ENCODE results near the gene UCK2.
A peak's percentile ranks its signal among the peaks of the same experiment; 100 is the strongest.

Gene UCK2

DNA sequence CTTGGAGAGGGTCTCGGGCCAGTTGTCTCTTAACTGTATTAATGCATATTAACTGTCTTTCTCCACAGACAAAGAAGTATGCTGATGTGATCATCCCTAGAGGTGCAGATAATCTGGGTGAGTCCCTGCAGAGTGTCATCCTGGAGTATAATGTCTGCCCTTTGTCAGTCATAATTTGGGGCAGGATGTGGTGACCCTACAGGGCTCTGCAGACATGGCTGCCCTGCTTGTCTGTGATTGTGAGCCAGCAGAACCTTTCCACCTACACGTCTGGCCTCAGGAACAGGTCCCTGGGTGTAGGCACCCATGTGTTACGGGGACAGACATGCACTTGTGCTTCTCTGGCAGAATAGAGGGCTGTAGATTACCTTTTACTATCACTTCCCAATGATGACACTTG, 78.4 kb downstream of the UCK2 start:
- no peak for DNase-seq

DNA sequence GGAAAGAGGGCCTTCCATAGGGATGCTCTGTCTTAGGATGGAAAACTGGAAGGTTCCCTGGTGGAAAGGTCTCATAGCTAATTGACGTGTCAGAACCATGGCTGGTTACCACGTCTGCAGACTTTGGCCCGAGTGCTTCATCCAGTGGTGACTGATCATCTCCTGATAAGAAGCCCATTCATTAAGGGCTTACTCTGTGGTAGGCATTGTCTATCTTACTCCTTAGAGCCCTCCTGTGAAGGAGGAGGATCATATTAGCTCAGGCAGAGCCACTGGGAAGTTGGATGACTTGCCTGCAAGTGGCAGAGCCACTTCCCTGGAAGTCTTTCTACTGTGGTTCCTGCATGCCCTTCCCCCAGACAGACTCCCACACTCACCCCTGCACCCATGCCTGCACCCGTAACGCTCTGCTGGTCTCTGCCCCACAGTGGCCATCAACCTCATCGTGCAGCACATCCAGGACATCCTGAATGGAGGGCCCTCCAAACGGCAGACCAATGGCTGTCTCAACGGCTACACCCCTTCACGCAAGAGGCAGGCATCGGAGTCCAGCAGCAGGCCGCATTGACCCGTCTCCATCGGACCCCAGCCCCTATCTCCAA, 79.9 kb downstream of the UCK2 start:
- no peak for DNase-seq

DNA sequence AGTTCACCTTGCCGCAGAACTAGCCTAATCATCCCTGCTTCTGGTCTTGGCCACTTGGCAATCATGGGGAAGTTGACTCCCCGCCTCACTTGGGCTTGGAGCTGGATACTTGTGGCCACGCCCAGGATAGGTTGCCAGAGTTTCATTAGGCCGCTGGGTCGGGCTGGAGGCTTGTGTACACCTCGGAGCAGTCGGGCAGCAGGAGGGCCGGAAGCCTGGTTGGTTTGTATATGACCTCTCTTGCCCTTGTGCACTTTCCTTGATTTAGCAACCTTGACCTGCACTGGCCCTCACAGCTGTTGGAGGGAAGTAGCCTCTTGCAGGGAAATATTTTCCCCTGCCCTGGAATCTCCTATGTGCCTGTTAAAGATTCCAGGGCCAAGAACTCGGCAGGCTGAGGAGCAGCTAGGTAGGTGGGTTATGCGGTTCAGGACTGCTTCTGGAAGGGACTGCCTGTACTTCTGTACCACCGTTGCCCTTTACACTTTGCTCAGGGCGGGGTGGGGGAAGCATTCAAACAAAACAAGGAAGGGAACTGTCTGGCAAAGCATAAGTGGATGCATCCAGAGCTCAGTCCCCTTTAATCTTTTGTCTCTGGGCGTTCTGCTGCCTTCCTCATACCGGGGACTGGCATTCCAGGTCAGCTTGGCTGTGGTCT, 83.5 kb downstream of the UCK2 start:
- DNase-seq = no peak

GRCh38 chr1:165911609-165912281, 84.3 kb downstream of the UCK2 start:
- no peak for DNase-seq

GRCh38 chr1:165912638-165913037, 85.2 kb downstream of the UCK2 start:
- no peak for DNase-seq

DNA sequence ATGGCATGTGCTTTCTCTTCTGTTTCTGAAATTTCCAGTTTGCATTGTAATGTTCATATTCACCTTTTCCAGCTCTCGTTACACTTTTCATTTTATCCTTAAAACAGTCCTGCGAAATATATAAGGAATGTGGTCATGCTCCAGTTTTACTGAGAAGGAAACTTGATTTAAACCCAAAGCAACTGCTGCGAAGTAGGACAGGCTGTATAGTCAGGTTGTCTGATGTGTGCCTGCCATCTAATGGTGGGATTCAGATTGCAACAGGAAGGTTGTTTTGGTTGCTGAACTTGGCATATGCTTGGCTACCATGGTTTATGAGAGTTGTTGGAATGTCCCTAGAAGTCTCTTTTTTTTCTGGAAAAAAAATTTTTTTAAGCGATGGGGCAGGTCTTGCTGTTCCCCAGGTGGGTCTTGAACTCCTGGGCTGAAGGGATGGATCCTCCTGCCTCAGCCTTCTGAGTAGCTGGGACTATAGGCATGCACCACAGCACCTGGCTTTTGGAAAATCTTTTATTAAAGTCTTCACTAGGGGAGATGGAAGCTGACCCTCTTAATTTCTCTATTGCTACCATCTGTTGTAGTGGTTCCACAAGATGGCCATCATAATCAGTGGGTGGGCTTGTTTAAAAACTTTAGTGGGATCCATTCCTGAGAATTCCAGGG, 86.9 kb downstream of the UCK2 start:
- peak; percentile 38 to 51 for DNase-seq

DNA sequence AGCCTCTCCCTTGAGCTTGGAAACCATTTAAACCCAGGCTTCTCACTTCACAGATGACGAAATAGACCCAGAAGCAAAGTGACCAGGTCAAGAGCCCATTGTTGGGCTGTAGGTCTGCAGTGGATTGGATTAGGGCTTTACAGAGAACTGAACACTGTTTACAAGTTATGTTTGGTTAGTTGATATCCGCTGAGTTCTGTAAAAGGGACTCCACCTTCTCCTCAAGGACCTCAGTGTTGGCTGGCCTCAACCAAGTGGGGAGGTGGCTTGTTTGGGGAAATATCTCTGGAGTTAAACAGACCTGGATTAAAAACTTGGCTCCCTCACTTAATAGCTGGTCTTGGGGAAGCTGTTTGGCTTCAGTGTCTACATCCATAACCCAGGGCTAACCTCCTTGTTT, 88.1 kb downstream of the UCK2 start:
- DNase-seq = no peak

DNA sequence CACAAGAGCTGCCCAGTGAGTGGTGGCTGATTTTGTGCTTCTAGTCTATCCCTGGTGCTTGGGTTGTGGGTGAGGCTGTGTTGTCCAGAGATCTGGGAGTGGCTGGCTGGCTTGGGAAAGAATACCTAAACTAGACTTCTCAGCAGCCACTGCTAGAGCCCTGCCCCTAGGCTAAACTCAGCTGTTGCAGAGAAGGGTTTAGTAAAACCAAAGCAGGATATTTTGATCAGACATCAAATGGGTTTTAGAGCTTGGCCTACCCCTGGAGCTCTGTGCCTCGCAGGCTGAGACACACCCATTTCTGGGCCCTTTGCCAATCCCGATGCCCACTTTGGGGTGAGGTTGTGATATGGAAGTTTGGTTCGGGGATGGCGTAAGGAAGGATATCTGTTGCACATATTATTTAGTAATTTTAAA, 88.5 kb downstream of the UCK2 start:
- no peak for DNase-seq

DNA sequence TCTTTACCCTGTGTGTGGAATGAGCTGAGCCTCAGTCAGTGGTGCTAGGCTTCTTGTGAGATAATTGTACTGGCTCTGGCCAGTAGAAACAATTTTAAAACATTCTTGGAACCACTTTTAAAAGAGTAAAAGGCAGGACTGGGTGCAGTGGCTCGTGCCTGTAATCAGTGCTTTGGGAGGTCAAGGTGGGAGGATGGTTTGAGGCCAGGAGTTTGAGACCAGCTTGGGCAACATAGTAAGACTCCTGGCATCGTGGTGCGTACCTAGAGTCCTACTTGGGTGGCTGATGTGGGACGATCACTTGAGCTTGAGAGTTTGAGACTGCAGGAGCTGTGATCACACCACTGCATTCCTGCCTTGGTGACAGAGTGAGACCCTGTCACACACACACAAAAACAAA, 89.8 kb downstream of the UCK2 start:
- DNase-seq = no peak

- DNase-seq = no peak
These were observed 96.7 kb downstream of the UCK2 start for GRCh38 chr1:165924117-165924516.

GRCh38 chr1:165925498-165926079, 98.2 kb downstream of the UCK2 start:
- DNase-seq = no peak

- DNase-seq = no peak
These were observed 99.8 kb downstream of the UCK2 start for GRCh38 chr1:165927169-165927568.

GRCh38 chr1:165928075-165928731, 100.8 kb downstream of the UCK2 start:
- DNase-seq = peak; percentile 44 to 56

GRCh38 chr1:165930961-165931360, 103.5 kb downstream of the UCK2 start:
- no peak for DNase-seq

DNA sequence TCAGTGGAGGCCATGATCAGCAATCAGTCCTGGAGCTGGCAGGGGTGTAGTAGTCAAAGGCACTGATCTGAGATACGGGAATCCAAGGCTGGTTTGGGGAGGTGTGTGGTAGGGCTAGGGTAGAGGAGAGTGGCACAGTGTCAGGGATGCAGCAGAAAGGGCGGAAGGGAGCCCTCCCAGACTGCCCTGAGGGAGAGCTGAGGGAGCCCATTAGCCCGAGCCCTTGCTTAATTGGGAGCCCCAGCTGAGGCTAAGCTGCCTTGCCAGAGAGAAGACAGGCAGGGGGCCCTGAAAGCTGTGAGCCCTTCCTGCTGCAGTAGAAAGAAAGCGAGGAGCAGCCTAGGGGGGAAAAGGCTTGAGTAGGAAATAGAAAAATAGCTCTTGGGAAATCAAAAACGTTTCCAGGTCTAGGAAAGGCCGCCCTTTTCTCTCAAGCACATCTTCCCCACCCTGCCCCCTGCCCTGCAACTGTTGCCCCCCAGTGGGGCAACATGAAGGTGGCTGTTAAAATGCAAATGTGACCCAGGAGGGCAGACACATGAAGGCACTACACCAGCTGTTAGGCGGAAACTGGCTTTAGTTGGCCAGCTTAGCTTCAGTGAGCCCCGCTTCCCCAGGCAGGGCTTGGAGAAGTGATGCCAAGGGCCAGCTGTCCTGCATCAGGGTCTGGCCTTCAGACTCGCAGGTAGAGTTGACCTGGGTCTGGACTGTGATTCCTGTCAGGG, 106.2 kb downstream of the UCK2 start:
- no peak for DNase-seq

DNA sequence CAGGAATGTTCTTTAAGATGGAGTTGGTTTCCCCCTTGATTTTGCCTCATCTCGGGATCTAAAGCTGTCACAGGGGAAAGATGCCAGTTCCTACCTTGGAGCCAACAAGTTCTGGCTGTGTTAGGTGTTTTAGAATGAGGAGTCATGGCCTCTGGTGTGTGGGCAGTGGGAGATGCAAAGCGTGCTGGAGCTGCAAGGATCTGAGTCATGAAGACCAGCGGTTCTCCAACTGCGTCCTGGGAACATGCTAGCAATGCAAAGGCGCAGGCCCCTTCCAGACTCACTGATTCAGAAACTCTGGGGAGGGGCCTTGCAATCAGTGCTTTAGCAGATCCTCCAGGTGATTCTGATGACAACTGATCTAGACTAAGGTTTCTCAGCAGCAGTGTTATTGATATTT, 109.1 kb downstream of the UCK2 start:
- DNase-seq = no peak

DNA sequence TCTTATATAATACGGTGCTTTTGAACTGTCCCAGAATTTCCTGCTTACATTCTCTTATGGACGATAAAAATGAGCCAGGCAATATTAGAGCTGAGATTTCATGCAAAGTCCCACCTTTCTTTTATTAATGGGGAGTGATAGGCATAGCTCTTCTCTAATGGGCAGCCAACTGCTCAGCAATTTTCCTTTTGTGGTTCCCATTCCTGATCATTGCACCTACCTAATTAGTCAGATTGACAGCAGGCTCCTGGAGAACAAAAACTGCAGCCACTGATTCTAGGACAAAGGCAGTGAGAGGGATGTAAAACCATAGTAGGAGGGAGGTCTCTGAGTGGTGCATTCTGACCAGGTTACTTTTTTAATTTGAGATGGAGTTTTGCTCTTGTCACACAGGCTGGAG, 110.4 kb downstream of the UCK2 start:
- no peak for DNase-seq

DNA sequence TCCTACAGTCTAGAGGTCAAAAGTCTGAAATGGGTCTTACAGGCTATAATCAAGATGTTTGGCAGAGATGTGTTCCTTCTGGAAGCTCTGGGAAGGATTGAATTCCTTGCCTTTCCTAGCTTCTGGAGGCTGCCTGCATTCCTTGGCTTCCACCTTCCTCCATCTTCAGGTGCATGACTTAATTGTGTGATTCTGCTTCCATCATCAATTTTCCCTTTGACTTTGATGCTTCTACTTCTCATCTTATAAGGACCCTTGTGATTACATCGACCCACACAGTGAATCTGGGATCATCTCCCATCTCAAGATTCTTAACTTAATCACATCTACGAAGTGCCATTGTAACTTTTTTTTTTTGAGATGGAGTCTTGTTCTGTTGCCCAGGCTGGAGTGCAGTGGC, 111.4 kb downstream of the UCK2 start:
- DNase-seq = no peak

- no peak for DNase-seq
These were observed 114.1 kb downstream of the UCK2 start for GRCh38 chr1:165941531-165941930.

DNA sequence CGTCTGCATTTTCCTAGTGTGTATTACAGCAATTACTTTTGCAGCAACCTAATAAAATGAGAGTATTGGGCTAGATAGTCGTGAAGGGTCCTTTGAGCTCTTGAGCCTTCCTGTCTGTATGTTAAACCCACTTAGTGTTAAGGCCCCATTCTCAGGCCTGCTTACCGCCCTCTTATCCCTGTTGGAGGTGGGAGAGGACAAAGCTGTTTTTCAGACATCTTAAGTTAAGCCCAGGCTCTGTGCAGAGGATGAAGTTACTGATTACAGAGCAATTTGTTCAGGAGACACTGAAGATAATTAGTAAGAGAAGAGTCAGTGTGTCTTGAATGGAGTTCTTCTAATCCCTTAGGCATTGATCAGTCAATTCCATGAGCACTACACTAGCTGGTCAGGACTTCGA, 114.6 kb downstream of the UCK2 start:
- no peak for DNase-seq

DNA sequence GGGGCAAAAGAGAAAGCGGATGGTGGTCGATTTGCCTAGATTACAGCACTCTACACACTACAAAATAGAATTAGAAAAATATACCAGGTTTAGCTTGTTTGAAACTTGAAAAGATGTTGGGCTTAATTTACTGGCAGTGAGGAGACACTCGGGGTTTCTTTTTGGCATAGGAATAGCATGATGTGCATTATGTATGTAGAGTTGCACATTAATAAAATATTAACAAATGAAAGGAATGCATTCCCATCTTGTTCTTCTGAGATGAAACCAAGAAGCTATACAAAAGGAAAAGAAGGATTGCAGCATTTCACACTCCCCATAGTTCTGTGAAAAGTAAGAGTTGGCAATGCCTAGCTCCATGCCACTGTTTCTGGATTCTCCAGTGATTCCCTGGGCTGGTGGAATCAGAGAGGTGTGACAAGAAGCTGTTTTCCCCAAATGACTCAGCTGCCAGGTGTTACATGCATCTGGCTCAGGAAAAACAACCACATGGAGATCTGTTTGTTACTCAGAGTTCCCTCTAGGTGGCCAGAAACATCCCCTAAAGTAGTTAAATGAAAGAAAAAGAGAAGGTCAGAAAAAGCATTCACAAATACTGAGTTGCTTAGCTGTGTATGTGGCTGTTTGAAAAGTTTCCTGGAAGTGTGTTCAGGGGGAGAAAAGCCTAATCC, 115.6 kb downstream of the UCK2 start:
- no peak for DNase-seq

DNA sequence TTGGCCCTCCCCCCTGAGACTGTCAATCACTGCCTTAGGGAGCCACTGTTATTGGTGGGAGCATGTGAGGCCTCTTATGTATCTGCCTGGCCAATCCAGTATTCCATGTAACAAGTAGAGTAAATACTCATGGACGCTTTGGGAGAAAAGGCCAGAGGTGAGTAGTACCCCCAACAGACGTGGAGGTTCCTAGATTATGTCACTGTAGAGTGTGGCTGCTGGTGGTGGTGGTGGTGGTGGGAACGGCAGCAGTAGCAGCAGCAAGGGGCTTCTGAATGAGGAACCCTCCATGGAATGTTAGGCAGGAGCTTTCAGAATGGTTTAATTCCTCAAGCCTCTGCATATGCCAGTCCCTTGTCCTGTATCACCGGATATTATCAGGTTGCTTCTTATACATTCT, 118.5 kb downstream of the UCK2 start:
- DNase-seq = no peak

All from NCI-H187 (cell line).